Common myeloid progenitor, CD34-positive (primary cell): ENCODE data around the gene ZGRF1.

ENCODE experiments used
- CTCF ChIA-PET: fragments of 350-600 bp; sonication (Branson Sonifier 250); formaldehyde crosslinking; loops from one replicate; lab custom pipeline; 2021; ENCODE audit warnings: antibody characterized with exemption; lab: Charles Lee
- POLR2A ChIA-PET: fragments of 350-600 bp; sonication (Branson Sonifier 250); formaldehyde crosslinking; loops from one replicate; lab custom pipeline; 2021; ENCODE audit warnings: antibody characterized with exemption; lab: Charles Lee
- DNase-seq, 3 donors: peaks; one replicate each; pipeline versions ENCODE4 v3.0.0 to v3.0.0-alpha.2; 2013
- H3K27ac ChIP-seq, 2 experiments: 1 replicate in 1 of 2; 2 replicates in 1 of 2; pipeline ENCODE4 v1.7.0; 2013; ENCODE audit warnings: inconsistent platforms in 2 of 2, low read length in 2 of 2, mild to moderate bottlenecking in 2 of 2, low read depth in 1 of 2, moderate library complexity in 1 of 2; ENCODE audit not compliant: severe bottlenecking in 2 of 2, insufficient read depth in 1 of 2, poor library complexity in 1 of 2
- H3K27me3 ChIP-seq, 5 experiments: replicated peaks in 2 of 5; 1 replicate in 3 of 5; 2 replicates in 2 of 5; pipeline versions ENCODE4 v1.6.1 to v1.7.0; 2013; ENCODE audit warnings: low read length in 4 of 5, mild to moderate bottlenecking in 2 of 5, moderate library complexity in 2 of 5, inconsistent platforms in 1 of 5; ENCODE audit not compliant: insufficient read depth in 5 of 5, control insufficient read depth in 4 of 5
- H3K36me3 ChIP-seq, 4 experiments: 1 replicate in 2 of 4; 2 replicates in 2 of 4; pipeline versions ENCODE4 v1.6.1 to v1.7.0; 2013; ENCODE audit warnings: low read length in 3 of 4, control low read depth in 1 of 4, mild to moderate bottlenecking in 1 of 4; ENCODE audit not compliant: control insufficient read depth in 4 of 4, insufficient read depth in 4 of 4
- H3K4me1 ChIP-seq, 4 experiments: 1 replicate in 3 of 4; 2 replicates in 1 of 4; pipeline versions ENCODE4 v1.6.1 to v1.7.1; 2013; ENCODE audit warnings: low read length in 3 of 4, mild to moderate bottlenecking in 3 of 4, control low read depth in 1 of 4, inconsistent platforms in 1 of 4, moderate library complexity in 1 of 4; ENCODE audit not compliant: control insufficient read depth in 4 of 4, insufficient read depth in 4 of 4; ENCODE audit errors: control extremely low read depth in 1 of 4
- H3K4me3 ChIP-seq, 7 experiments: 1 replicate in 4 of 7; 2 replicates in 3 of 7; pipeline versions ENCODE4 v1.5.1 to v1.7.0; 2013; ENCODE audit warnings: mild to moderate bottlenecking in 7 of 7, low read length in 6 of 7, moderate library complexity in 6 of 7, inconsistent platforms in 2 of 7, low read depth in 2 of 7, control low read depth in 1 of 7; ENCODE audit not compliant: insufficient read depth in 4 of 7, control insufficient read depth in 1 of 7; ENCODE audit errors: extremely low read depth in 1 of 7
- H3K9me3 ChIP-seq, 5 experiments: 1 replicate in 4 of 5; 2 replicates in 1 of 5; pipeline versions ENCODE4 v1.6.1 to v1.7.1; 2013; ENCODE audit warnings: low read length in 4 of 5, mild to moderate bottlenecking in 2 of 5, inconsistent platforms in 1 of 5, low read depth in 1 of 5, moderate library complexity in 1 of 5; ENCODE audit not compliant: control insufficient read depth in 4 of 5, insufficient read depth in 2 of 5; ENCODE audit errors: control extremely low read depth in 1 of 5
- WGBS: methylation state at CpG from one replicate; pipeline ENCODE4 v1.1.5; 2013; ENCODE audit not compliant: insufficient coverage; 5-methylcytosine and 5-hydroxymethylcytosine counted together

Gene ZGRF1

DNA sequence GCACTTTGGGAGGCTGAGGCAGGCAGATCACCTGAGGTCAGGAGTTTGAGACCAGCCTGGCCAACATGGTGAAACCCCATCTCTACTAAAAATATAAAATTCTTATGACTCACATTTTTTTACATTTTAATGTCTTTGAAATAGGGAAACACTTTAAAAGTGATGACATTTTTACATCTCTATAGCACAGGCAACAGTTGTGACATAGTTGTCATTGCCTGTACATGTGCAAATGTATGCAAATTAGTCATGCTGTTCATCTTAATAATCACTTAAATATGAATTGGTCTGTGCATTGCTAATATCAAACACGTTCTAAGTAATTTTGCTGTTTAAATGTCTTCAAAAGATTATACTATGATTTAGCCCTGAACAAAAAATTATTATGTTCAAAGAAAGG, 41.7 kb downstream of the ZGRF1 start:
- Histone ChIP-seq H3K27ac (no peak overlapping the region), H3K36me3 (peaks cover 0 to 5% (median 0%) of the 10 kb centered on the region in 4 experiments), H3K4me1 (no peaks in the 10 kb centered on the region), H3K4me3 (no peak overlapping the region), H3K9me3 (no peaks in the 10 kb centered on the region), H3K27me3 (no peaks in the 10 kb centered on the region)
- WGBS, result no CpG with 5 or more reads among the region's 1 CpG
- POLR2A ChIA-PET, result no interaction called here
- CTCF ChIA-PET, result interaction anchor here (1.0 kb wide), 1 partner anchor 11 kb away, joined by 3 read pairs; no protein-coding TSS in a partner anchor
- DNase-seq, result no peak

DNA sequence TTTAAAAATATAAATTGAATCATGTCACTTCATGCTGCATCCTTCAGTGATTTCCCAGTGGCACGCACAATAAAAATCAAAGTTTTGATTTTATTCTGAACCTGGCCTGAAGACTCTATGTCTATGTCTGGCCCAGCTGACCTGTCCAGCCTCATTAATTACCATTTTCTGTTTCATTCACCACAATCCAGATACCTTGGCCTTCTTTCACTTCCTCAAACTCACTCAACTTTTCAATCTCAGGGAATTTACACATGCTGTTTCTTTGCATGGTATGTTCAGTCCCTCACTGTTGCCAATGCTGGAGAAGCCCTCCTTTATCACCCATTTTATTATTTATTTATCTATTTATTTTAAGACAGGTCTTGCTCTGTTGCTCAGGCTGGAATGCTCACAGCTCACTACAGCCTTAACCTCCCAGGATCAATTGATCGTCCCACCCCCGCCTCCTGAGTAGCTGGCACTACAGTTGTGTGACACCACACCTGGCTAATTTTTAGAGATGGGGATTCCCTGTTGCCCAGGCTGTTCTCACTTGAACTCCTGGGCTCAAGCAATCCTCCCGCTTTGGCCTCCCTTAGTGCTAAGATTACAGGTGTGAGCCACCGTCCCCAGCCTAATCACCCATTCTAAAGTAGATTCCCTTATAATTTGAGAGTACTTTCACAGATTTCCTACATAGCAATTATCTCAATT, 43.1 kb downstream of the ZGRF1 start:
- ChIA-PET CTCF (no interaction called here), POLR2A (no interaction called here)
- peaks cover 0 to 5% (median 2%) of the 10 kb centered on the region in 4 experiments for H3K36me3 ChIP-seq
- H3K27ac ChIP-seq, result no peak overlapping the region
- 100% methylated on average over 1 of the region's 5 CpGs for WGBS
- no peaks in the 10 kb centered on the region for H3K9me3 ChIP-seq
- no peak for DNase-seq
- no peaks in the 10 kb centered on the region for H3K4me1 ChIP-seq
- H3K27me3 ChIP-seq, result no peaks in the 10 kb centered on the region
- no peak overlapping the region for H3K4me3 ChIP-seq

DNA sequence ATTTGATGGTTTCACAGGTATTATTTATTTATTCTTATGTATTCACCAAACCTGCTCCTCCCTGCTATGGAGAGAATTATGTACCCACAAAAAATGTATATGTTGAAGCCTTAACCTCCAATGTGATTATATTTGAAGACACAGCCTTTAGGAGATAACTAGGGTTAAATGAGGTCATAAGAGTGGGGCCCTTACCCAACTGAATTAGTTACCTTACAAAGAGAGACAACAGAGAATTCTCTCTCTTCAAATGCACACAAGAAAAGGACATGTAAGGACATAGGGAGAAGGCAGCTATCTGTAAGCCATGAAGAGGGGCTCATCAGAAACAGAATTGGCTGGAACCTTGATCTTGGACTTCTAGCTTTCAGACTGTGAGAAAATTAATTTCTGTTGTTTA, 44.0 kb downstream of the ZGRF1 start:
- CTCF ChIA-PET, result no interaction called here
- Histone ChIP-seq H3K27ac (no peak overlapping the region), H3K27me3 (no peaks in the 10 kb centered on the region), H3K36me3 (peaks cover 0 to 5% (median 2%) of the 10 kb centered on the region in 4 experiments), H3K4me1 (no peaks in the 10 kb centered on the region), H3K9me3 (no peaks in the 10 kb centered on the region), H3K4me3 (no peak overlapping the region)
- no peak for DNase-seq
- POLR2A ChIA-PET, result no interaction called here

DNA sequence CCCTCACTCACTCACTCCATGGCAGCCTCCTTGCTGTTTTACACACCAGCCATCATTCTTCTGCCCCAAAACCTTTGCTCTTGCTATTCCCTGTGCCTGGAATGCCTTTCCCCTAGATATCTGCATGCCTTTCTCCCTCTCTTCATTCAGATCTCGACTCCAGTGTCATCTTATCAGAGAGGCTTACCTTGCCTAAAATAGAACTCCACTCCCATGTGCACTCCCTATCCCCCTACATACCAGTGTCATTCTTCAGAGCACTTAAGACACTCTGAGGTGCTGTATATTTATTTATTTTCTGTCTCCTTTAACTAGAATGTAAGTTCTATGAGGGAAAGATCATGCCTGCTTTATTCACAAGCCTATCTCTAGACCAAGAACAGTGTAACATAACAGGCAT, 45.1 kb downstream of the ZGRF1 start:
- H3K27ac ChIP-seq, result no peak overlapping the region
- no peaks in the 10 kb centered on the region for H3K27me3 ChIP-seq
- H3K4me3 ChIP-seq, result no peak overlapping the region
- peaks cover 0 to 7% (median 4%) of the 10 kb centered on the region in 4 experiments for H3K36me3 ChIP-seq
- ChIA-PET POLR2A (no interaction called here), CTCF (no interaction called here)
- WGBS, result 100% methylated on average over 1 of the region's 1 CpG
- no peak for DNase-seq
- H3K4me1 ChIP-seq, result no peaks in the 10 kb centered on the region
- no peaks in the 10 kb centered on the region for H3K9me3 ChIP-seq

DNA sequence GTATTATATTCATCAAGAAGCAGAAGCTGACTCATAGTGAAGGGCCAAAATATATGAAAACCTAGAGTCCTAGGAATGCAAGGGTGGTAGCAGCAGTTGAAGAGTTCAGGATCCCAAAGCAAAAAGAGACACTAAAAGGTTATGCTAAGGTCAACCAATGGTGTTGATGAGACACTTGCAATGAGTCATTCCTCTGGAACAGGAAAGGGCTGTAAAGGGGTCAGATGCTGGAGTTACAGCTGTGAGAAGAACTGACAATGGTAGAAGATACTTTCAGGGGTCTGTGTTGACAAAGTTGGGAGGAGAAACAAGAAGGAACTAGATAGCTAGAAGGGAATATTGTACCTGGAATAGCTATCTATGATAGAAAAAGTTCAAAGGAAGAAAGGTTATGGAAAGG, 47.5 kb downstream of the ZGRF1 start:
- DNase-seq, result no peak
- Histone ChIP-seq H3K36me3 (peaks cover 0 to 8% (median 5%) of the 10 kb centered on the region in 4 experiments), H3K4me1 (no peaks in the 10 kb centered on the region), H3K27ac (no peak overlapping the region), H3K4me3 (no peak overlapping the region), H3K9me3 (no peaks in the 10 kb centered on the region), H3K27me3 (no peaks in the 10 kb centered on the region)
- CTCF ChIA-PET, result interaction anchor here (1.2 kb wide), 1 partner anchor 14 kb away, joined by 4 read pairs; no protein-coding TSS in a partner anchor
- POLR2A ChIA-PET, result no interaction called here

DNA sequence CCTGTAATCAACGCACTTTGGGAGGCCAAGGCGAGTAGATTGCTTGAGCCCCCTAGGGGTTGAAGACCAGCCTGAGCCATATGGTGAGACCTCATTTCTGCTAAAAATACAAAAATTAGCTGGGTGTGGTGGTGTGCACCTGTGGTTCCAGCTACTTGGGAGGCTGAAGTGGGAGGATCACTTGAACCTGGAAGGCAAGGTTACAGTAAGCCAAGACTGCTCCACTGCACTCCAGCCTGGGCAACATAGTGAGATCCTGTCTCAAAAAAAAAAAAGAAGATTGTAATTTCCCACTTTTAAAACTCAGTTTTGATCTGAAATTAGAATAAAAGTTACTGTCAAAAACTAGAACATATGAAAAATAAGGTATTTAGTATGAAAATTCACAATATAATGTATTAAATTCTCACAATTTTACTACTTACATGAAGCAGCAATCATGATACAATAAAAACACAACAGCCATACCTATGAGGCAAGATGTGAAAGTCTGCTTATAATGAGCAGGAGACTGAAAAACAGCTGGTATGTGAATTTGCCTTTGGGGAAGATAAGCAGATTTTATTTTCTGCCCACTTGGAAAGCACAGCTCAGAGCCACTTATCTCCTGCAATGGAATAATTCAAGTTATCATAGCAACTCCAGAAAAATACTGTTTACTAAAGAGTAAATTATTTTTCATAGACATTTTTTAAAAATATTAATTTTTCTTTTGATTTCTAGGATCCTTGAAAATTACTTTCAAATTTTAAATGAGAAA, 50.6 kb downstream of the ZGRF1 start:
- WGBS, result 100% methylated on average over 2 of the region's 2 CpGs
- H3K27me3 ChIP-seq, result no peaks in the 10 kb centered on the region
- H3K9me3 ChIP-seq, result no peaks in the 10 kb centered on the region
- H3K27ac ChIP-seq, result no peak overlapping the region
- POLR2A ChIA-PET, result no interaction called here
- peaks cover 3 to 16% (median 9%) of the 10 kb centered on the region in 4 experiments for H3K36me3 ChIP-seq
- CTCF ChIA-PET, result interaction anchor here (1.3 kb wide), 1 partner anchor 180 kb away, joined by 3 read pairs; no protein-coding TSS in a partner anchor
- no peaks in the 10 kb centered on the region for H3K4me1 ChIP-seq
- peak in 1 of 3 donors; percentile 11 for DNase-seq
- no peak overlapping the region for H3K4me3 ChIP-seq

DNA sequence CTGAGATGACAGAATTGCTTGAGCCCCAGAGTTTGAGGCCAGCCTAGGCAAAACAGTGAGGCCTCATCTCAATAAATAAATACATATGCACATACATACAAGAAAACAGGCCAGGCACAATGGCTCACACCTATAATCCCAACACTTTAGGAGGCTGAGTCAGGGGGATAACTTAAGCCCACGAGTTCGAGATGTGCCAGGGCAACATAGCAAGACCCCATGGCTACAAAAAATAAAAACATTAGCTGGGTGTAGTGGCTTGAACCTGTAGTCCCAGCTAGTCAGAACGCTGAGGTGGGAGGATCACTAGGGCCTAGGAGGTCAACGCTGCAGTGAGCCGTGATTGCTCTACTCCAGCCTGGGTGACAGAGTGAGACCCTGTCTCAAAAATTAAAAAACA, 69.2 kb downstream of the ZGRF1 start:
- Histone ChIP-seq H3K27ac (no peak overlapping the region), H3K27me3 (no peaks in the 10 kb centered on the region), H3K4me1 (no peaks in the 10 kb centered on the region), H3K4me3 (no peak overlapping the region), H3K36me3 (peaks cover 0 to 6% (median 3%) of the 10 kb centered on the region in 4 experiments), H3K9me3 (peaks cover 0 to 4% (median 0%) of the 10 kb centered on the region in 5 experiments)
- DNase-seq, result no peak
- POLR2A ChIA-PET, result interaction anchor here (0.6 kb wide), 1 partner anchor 30 kb away, joined by 3 read pairs; no protein-coding TSS in a partner anchor
- CTCF ChIA-PET, result no interaction called here
- 94% methylated on average over 2 of the region's 5 CpGs for WGBS
